SK-N-SH (cell line): Measurements from ENCODE around the gene BEX5. TPM values are rescaled to one million over a fixed set of nuclear protein-coding genes. Genes with fewer than 3 reads are reported as not detected.

Experiments
- CTCF ChIA-PET: fragments of 300-600, 350-600 bp; formaldehyde crosslinking; extraction: SDS; loops from one replicate; lab custom pipeline; 2021; lab: Yijun Ruan, JAX
- POLR2A ChIA-PET: fragments of 350-600 bp; sonication (Branson Sonifier 250); formaldehyde crosslinking; extraction: SDS; loops from one replicate; lab custom pipeline; 2020; ENCODE audit warnings: antibody characterized with exemption, inconsistent platforms; lab: Yijun Ruan, JAX
- DNase-seq: peaks from one replicate; pipeline ENCODE4 v3.0.0; 2012
- H2AFZ ChIP-seq: fragments of 200-600 bp; sonication (generic); 2 replicates; pipeline ENCODE4 v1.8.1; 2016; ENCODE audit warnings: antibody characterized with exemption, mild to moderate bottlenecking, low read depth
- H3F3A ChIP-seq: fragments of 200-600 bp; sonication (generic); replicated peaks from 2 replicates; pipeline ENCODE3; 2016; ENCODE audit warnings: antibody characterized with exemption, mild to moderate bottlenecking; ENCODE audit not compliant: insufficient read depth
- H3K27ac ChIP-seq, 2 experiments: fragments of 200-500 bp in 1 of 2; fragments of 200-600 bp in 1 of 2; sonication (Bioruptor generic) in 1 of 2; sonication (generic), shearing (Covaris generic) in 1 of 2; 2 replicates each; pipeline versions ENCODE4 v1.5.1 to v1.6.1; 2014 to 2016; ENCODE audit warnings: low read depth in 2 of 2, inconsistent platforms in 1 of 2, low read length in 1 of 2, mild to moderate bottlenecking in 1 of 2, mixed read lengths in 1 of 2
- H3K27me3 ChIP-seq: fragments of 200-600 bp; sonication (generic), shearing (Covaris generic); 2 replicates; pipeline ENCODE4 v1.6.1; 2016; ENCODE audit warnings: mixed run types; ENCODE audit not compliant: insufficient read depth
- H3K36me3 ChIP-seq, 2 experiments: fragments of 200-500 bp in 1 of 2; fragments of 200-600 bp in 1 of 2; sonication (Bioruptor generic) in 1 of 2; sonication (generic) in 1 of 2; replicated peaks in 1 of 2; 2 replicates each; pipeline versions ENCODE3 to v1.5.1; 2014 to 2016; ENCODE audit warnings: low read length in 1 of 2, mild to moderate bottlenecking in 1 of 2; ENCODE audit not compliant: insufficient read depth in 2 of 2, control insufficient read depth in 1 of 2
- H3K4me1 ChIP-seq, 2 experiments: fragments of 200-500 bp in 1 of 2; fragments of 200-600 bp in 1 of 2; sonication (Bioruptor generic) in 1 of 2; sonication (generic), shearing (Covaris generic) in 1 of 2; 2 replicates each; pipeline versions ENCODE4 v1.5.1 to v1.6.1; 2014 to 2016; ENCODE audit warnings: low read depth in 1 of 2, low read length in 1 of 2, mixed run types in 1 of 2; ENCODE audit not compliant: insufficient read depth in 2 of 2, control insufficient read depth in 1 of 2
- H3K4me2 ChIP-seq: fragments of 200-600 bp; sonication (generic), shearing (Covaris generic); 2 replicates; pipeline ENCODE4 v1.6.1; 2017; ENCODE audit warnings: mixed run types
- H3K4me3 ChIP-seq, 2 experiments: fragments of 200-500 bp in 1 of 2; fragments of 200-600 bp in 1 of 2; sonication (Bioruptor generic) in 1 of 2; sonication (generic), shearing (Covaris generic) in 1 of 2; 2 replicates each; pipeline versions ENCODE4 v1.5.1 to v1.8.1; 2014 to 2016; ENCODE audit warnings: low read depth in 2 of 2, inconsistent platforms in 1 of 2, low read length in 1 of 2, mild to moderate bottlenecking in 1 of 2, mixed read lengths in 1 of 2, moderate library complexity in 1 of 2
- H3K79me2 ChIP-seq: fragments of 200-600 bp; sonication (generic); 2 replicates; pipeline ENCODE4 v1.8.1; 2017; ENCODE audit warnings: mild to moderate bottlenecking; ENCODE audit not compliant: insufficient read depth
- H3K9ac ChIP-seq: fragments of 200-600 bp; sonication (generic); 2 replicates; pipeline ENCODE4 v1.6.1; 2017; ENCODE audit warnings: mixed run types
- H3K9me2 ChIP-seq: fragments of 200-600 bp; sonication (generic); 2 replicates; pipeline ENCODE4 v1.6.1; 2017; ENCODE audit warnings: mixed run types
- H3K9me3 ChIP-seq: fragments of 200-600 bp; sonication (generic); 2 replicates; pipeline ENCODE4 v1.6.1; 2017; ENCODE audit warnings: mixed run types, mild to moderate bottlenecking, moderate library complexity
- H4K20me1 ChIP-seq: fragments of 200-600 bp; sonication (generic); 2 replicates; pipeline ENCODE4 v1.6.1; 2017; ENCODE audit warnings: mild to moderate bottlenecking, mixed run types; ENCODE audit not compliant: insufficient read depth
- RAD21 ChIP-seq: IDR thresholded peaks from 2 replicates; pipeline ENCODE4 v1.6.1; 2012; ENCODE audit warnings: mild to moderate bottlenecking, low read length
- SMC3 ChIP-seq: IDR thresholded peaks from 2 replicates; pipeline ENCODE4 v1.6.1; 2012; ENCODE audit warnings: low read depth, low read length, improper control_type of control experiment
- WGBS: methylation state at CpG from one replicate; pipeline ENCODE4 v1.1.6; 2017; ENCODE audit warnings: low lambda C conversion rate; 5-methylcytosine and 5-hydroxymethylcytosine counted together
- polyA plus RNA-seq, 3 experiments: library from polyadenylated mRNA; depleted of rRNA; stranded (reverse); fragments of >200 nt; gene quantifications; 2 replicates each; pipeline ENCODE4 v1.2.3, GENCODE V29; 2012
- TF ChIP-seq, protein P1 (sequence below): IDR thresholded peaks from 2 replicates; pipeline ENCODE4 v1.4.0; 2012; ENCODE audit warnings: low read depth, borderline replicate concordance
- TF ChIP-seq, protein P2 (sequence below): IDR thresholded peaks from 2 replicates; pipeline ENCODE4 v1.6.1; 2012; ENCODE audit warnings: mild to moderate bottlenecking, low read depth, low read length, moderate library complexity
- TF ChIP-seq, protein P3 (sequence below): fragments of 200-600 bp; sonication (generic); IDR thresholded peaks from 2 replicates; pipeline ENCODE4 v1.6.1; 2017; ENCODE audit warnings: antibody characterized with exemption, mild to moderate bottlenecking, moderate library complexity
- TF ChIP-seq, protein P4 (sequence below): IDR thresholded peaks from 2 replicates; pipeline ENCODE4 v1.4.0; 2012; ENCODE audit warnings: low read depth

Gene BEX5
- polyA plus RNA-seq, 1 of the 3 experiments (the other 2 are of a cell fraction) = 0.12 TPM

DNA sequence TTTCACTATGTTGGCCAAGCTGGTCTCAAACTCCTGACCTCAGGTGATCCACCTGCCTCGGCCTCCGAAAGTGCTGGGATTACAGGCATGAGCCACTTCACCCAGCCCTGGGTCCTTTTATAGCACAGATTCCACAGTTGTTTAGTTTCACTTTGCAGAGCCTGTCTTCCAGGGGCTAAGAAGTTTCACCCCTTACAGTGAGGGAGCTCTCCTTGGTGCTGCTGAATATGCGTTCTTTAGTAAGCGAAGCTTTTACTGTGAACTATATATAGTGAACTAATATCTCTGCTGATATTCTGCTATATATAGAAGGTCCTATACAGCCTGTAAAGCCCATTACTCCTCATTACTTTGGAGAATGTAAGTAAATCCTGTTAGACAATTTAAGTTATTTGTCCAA lies 17.7 kb downstream of the BEX5 start:
- no peaks in the 10 kb centered on the region for H3K9me2 ChIP-seq
- no peaks in the 10 kb centered on the region for H3K36me3 ChIP-seq
- no peaks in the 10 kb centered on the region for H4K20me1 ChIP-seq
- no peaks in the 10 kb centered on the region for H3K4me1 ChIP-seq
- H3K4me3 ChIP-seq = no peak overlapping the region
- ChIA-PET POLR2A (no interaction called here), CTCF (no interaction called here)
- H3K27me3 ChIP-seq = peaks cover 6% of the 10 kb centered on the region
- no peak overlapping the region for H3K9ac ChIP-seq
- no peak overlapping the region for H3K27ac ChIP-seq
- WGBS = 42% methylated on average over 4 of the region's 4 CpGs
- no peak for DNase-seq
- H3K79me2 ChIP-seq = no peaks in the 10 kb centered on the region
- TF ChIP-seq, protein P1, sequence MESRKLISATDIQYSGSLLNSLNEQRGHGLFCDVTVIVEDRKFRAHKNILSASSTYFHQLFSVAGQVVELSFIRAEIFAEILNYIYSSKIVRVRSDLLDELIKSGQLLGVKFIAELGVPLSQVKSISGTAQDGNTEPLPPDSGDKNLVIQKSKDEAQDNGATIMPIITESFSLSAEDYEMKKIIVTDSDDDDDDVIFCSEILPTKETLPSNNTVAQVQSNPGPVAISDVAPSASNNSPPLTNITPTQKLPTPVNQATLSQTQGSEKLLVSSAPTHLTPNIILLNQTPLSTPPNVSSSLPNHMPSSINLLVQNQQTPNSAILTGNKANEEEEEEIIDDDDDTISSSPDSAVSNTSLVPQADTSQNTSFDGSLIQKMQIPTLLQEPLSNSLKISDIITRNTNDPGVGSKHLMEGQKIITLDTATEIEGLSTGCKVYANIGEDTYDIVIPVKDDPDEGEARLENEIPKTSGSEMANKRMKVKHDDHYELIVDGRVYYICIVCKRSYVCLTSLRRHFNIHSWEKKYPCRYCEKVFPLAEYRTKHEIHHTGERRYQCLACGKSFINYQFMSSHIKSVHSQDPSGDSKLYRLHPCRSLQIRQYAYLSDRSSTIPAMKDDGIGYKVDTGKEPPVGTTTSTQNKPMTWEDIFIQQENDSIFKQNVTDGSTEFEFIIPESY = no peak
- TF ChIP-seq, protein P2, sequence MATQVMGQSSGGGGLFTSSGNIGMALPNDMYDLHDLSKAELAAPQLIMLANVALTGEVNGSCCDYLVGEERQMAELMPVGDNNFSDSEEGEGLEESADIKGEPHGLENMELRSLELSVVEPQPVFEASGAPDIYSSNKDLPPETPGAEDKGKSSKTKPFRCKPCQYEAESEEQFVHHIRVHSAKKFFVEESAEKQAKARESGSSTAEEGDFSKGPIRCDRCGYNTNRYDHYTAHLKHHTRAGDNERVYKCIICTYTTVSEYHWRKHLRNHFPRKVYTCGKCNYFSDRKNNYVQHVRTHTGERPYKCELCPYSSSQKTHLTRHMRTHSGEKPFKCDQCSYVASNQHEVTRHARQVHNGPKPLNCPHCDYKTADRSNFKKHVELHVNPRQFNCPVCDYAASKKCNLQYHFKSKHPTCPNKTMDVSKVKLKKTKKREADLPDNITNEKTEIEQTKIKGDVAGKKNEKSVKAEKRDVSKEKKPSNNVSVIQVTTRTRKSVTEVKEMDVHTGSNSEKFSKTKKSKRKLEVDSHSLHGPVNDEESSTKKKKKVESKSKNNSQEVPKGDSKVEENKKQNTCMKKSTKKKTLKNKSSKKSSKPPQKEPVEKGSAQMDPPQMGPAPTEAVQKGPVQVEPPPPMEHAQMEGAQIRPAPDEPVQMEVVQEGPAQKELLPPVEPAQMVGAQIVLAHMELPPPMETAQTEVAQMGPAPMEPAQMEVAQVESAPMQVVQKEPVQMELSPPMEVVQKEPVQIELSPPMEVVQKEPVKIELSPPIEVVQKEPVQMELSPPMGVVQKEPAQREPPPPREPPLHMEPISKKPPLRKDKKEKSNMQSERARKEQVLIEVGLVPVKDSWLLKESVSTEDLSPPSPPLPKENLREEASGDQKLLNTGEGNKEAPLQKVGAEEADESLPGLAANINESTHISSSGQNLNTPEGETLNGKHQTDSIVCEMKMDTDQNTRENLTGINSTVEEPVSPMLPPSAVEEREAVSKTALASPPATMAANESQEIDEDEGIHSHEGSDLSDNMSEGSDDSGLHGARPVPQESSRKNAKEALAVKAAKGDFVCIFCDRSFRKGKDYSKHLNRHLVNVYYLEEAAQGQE = peak; percentile 85
- no peak overlapping the region for H2AFZ ChIP-seq
- no peak overlapping the region for H3K4me2 ChIP-seq
- no peaks in the 10 kb centered on the region for H3K9me3 ChIP-seq
- no peaks in the 10 kb centered on the region for H3F3A ChIP-seq

DNA sequence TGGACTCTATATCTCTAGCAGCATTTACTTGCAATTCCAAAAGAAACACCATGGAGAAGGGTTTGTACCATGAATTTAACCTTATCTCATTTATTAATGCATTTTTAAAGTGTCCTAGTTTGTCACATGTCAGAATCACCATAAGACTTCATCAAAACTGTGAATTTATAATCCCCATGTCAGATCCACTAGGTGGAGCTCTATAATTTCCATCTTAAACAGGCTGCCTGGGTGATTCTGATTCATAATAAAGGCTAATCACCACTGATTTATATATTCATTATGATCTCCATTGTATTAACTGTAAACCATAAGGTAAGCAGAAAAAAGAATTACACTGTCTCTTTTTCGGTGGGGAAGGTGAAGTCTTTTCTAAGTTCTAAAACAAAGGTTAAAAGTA lies 26.3 kb downstream of the BEX5 start:
- Histone ChIP-seq H3K27me3 (peaks cover 15% of the 10 kb centered on the region; the same call in 1 of the 2 replicates), H3K9me2 (no peaks in the 10 kb centered on the region), H3K4me3 (no peak overlapping the region), H3K9me3 (no peaks in the 10 kb centered on the region), H3K4me2 (no peak overlapping the region), H3K27ac (no peak overlapping the region), H4K20me1 (no peaks in the 10 kb centered on the region), H3K9ac (no peak overlapping the region), H3K79me2 (no peaks in the 10 kb centered on the region), H2AFZ (no peak overlapping the region), H3K36me3 (no peaks in the 10 kb centered on the region), H3K4me1 (no peaks in the 10 kb centered on the region; a peak in 1 of 4 replicates), H3F3A (no peaks in the 10 kb centered on the region)
- CTCF ChIA-PET = interaction anchor here (1.2 to 2.0 kb wide), 4 partner anchors 10 to 61 kb away, joined by 4 to 5 read pairs (median 5); no protein-coding TSS in a partner anchor
- TF ChIP-seq RAD21 (peak; percentile 54), SMC3 (0 out of 2 replicates have a peak, but pooled peaks have one; percentile 17)
- TF ChIP-seq, protein P3, sequence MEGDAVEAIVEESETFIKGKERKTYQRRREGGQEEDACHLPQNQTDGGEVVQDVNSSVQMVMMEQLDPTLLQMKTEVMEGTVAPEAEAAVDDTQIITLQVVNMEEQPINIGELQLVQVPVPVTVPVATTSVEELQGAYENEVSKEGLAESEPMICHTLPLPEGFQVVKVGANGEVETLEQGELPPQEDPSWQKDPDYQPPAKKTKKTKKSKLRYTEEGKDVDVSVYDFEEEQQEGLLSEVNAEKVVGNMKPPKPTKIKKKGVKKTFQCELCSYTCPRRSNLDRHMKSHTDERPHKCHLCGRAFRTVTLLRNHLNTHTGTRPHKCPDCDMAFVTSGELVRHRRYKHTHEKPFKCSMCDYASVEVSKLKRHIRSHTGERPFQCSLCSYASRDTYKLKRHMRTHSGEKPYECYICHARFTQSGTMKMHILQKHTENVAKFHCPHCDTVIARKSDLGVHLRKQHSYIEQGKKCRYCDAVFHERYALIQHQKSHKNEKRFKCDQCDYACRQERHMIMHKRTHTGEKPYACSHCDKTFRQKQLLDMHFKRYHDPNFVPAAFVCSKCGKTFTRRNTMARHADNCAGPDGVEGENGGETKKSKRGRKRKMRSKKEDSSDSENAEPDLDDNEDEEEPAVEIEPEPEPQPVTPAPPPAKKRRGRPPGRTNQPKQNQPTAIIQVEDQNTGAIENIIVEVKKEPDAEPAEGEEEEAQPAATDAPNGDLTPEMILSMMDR = peak; percentile 67
- TF ChIP-seq, protein P2 = no peak
- TF ChIP-seq, protein P4, sequence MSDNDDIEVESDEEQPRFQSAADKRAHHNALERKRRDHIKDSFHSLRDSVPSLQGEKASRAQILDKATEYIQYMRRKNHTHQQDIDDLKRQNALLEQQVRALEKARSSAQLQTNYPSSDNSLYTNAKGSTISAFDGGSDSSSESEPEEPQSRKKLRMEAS = no peak
- WGBS = 0% methylated on average over 1 of the region's 1 CpG
- DNase-seq = peak; percentile 41
- POLR2A ChIA-PET = no interaction called here
